ENCODE data around the gene SURF2. TPM values are rescaled to one million over a fixed set of nuclear protein-coding genes. Genes with fewer than 3 reads are reported as not detected.

The SURF2 gene
- polyA plus RNA-seq, 1 of the 3 experiments (the other 2 are of a cell fraction) = 46.8 TPM

GRCh38 chr9:133340256-133340655, 16.1 kb upstream of the SURF2 start:
- ChIA-PET CTCF (interaction anchor here (1.8 to 2.6 kb wide), 2 partner anchors 11 to 154 kb away, joined by 5 to 13 read pairs; no protein-coding TSS in a partner anchor), POLR2A (interaction anchor here (1.2 kb wide), 1 partner anchor 8 kb away, joined by 4 read pairs; the partner anchor contains the start of genes MED22 and RPL7A)
- no peaks in the 10 kb centered on the region for H3K9me3 ChIP-seq
- H3K9ac ChIP-seq = no peak overlapping the region
- no peak overlapping the region for H2AFZ ChIP-seq (ENCODE audit: low read depth)
- H4K20me1 ChIP-seq (ENCODE audit: insufficient read depth) = no peaks in the 10 kb centered on the region
- H3K4me1 ChIP-seq (ENCODE audit: control insufficient read depth in 1 of 2, insufficient read depth in 2 of 2, low read depth in 1 of 2, low read length in 1 of 2) = peaks cover 0 to 4% of the 10 kb centered on the region in 2 experiments; a peak in 1 of 4 replicates
- H3K79me2 ChIP-seq (ENCODE audit: insufficient read depth) = peaks cover 7% of the 10 kb centered on the region
- 88% methylated on average over 3 of the region's 3 CpGs for WGBS (ENCODE audit: low lambda C conversion rate)
- no peak overlapping the region for H3K4me3 ChIP-seq (ENCODE audit: low read depth in 2 of 2, low read length in 1 of 2)
- no peaks in the 10 kb centered on the region for H3K27me3 ChIP-seq (ENCODE audit: insufficient read depth)
- H3K27ac ChIP-seq (ENCODE audit: low read depth in 2 of 2, low read length in 1 of 2) = no peak overlapping the region
- peaks cover 6% of the 10 kb centered on the region for H3F3A ChIP-seq (replicated peaks; ENCODE audit: insufficient read depth)
- H3K36me3 ChIP-seq (replicated peaks in 1 of 2; ENCODE audit: control insufficient read depth in 1 of 2, insufficient read depth in 2 of 2, low read length in 1 of 2) = peaks cover 20 to 60% of the 10 kb centered on the region in 2 experiments
- DNase-seq = no peak
- TF ChIP-seq TAF1 (IDR thresholded peaks at IDR 0.05; ENCODE audit: borderline replicate concordance, low read depth, low read length) = no peak
- TF ChIP-seq, protein P1, sequence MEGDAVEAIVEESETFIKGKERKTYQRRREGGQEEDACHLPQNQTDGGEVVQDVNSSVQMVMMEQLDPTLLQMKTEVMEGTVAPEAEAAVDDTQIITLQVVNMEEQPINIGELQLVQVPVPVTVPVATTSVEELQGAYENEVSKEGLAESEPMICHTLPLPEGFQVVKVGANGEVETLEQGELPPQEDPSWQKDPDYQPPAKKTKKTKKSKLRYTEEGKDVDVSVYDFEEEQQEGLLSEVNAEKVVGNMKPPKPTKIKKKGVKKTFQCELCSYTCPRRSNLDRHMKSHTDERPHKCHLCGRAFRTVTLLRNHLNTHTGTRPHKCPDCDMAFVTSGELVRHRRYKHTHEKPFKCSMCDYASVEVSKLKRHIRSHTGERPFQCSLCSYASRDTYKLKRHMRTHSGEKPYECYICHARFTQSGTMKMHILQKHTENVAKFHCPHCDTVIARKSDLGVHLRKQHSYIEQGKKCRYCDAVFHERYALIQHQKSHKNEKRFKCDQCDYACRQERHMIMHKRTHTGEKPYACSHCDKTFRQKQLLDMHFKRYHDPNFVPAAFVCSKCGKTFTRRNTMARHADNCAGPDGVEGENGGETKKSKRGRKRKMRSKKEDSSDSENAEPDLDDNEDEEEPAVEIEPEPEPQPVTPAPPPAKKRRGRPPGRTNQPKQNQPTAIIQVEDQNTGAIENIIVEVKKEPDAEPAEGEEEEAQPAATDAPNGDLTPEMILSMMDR (IDR thresholded peaks at IDR 0.05) = no peak
- no peak for TF ChIP-seq SIN3A (IDR thresholded peaks at IDR 0.05; ENCODE audit: borderline replicate concordance, low read depth, low read length)
- H3K9me2 ChIP-seq = no peaks in the 10 kb centered on the region
- H3K4me2 ChIP-seq = no peak overlapping the region

GRCh38 chr9:133340916-133341315, 15.4 kb upstream of the SURF2 start:
- CTCF ChIA-PET = interaction anchor here (1.5 to 2.6 kb wide), 2 partner anchors 10 to 17 kb away, joined by 4 to 13 read pairs; no protein-coding TSS in a partner anchor
- TF ChIP-seq IRF3 (IDR thresholded peaks at IDR 0.05; ENCODE audit: low read depth, low read length) = no peak
- no peak for TF ChIP-seq RCOR1 (IDR thresholded peaks at IDR 0.05; ENCODE audit: low read length)
- TF ChIP-seq JUND (IDR thresholded peaks at IDR 0.05) = no peak
- no peak for TF ChIP-seq TAF1 (IDR thresholded peaks at IDR 0.05; ENCODE audit: borderline replicate concordance, low read depth, low read length)
- TF ChIP-seq TCF12 (IDR thresholded peaks at IDR 0.05) = no peak
- no peak for TF ChIP-seq EZH2phosphoT487 (IDR thresholded peaks at IDR 0.05; ENCODE audit: borderline replicate concordance, low read depth)
- TF ChIP-seq POLR2AphosphoS5 (IDR thresholded peaks at IDR 0.05; ENCODE audit: low read depth, low read length) = no peak
- TF ChIP-seq RXRA (IDR thresholded peaks at IDR 0.05; ENCODE audit: borderline replicate concordance, low read depth) = no peak
- TF ChIP-seq FOXJ3 (CRISPR knock-in tag; IDR thresholded peaks at IDR 0.05) = no peak
- TF ChIP-seq SMC3 (IDR thresholded peaks at IDR 0.05; ENCODE audit: low read depth, low read length) = no peak
- TF ChIP-seq SIN3A (IDR thresholded peaks at IDR 0.05; ENCODE audit: borderline replicate concordance, low read depth, low read length) = no peak
- no peak for TF ChIP-seq USF2 (IDR thresholded peaks at IDR 0.05; ENCODE audit: borderline replicate concordance, low read depth, low read length)
- no peak for TF ChIP-seq NRF1 (IDR thresholded peaks at IDR 0.05; ENCODE audit: low read depth, low read length)
- TF ChIP-seq, protein P2, sequence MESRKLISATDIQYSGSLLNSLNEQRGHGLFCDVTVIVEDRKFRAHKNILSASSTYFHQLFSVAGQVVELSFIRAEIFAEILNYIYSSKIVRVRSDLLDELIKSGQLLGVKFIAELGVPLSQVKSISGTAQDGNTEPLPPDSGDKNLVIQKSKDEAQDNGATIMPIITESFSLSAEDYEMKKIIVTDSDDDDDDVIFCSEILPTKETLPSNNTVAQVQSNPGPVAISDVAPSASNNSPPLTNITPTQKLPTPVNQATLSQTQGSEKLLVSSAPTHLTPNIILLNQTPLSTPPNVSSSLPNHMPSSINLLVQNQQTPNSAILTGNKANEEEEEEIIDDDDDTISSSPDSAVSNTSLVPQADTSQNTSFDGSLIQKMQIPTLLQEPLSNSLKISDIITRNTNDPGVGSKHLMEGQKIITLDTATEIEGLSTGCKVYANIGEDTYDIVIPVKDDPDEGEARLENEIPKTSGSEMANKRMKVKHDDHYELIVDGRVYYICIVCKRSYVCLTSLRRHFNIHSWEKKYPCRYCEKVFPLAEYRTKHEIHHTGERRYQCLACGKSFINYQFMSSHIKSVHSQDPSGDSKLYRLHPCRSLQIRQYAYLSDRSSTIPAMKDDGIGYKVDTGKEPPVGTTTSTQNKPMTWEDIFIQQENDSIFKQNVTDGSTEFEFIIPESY (IDR thresholded peaks at IDR 0.05; ENCODE audit: borderline replicate concordance, low read depth) = no peak
- TF ChIP-seq EP300 (IDR thresholded peaks at IDR 0.05; ENCODE audit: borderline replicate concordance in 1 of 2, low read depth in 1 of 2, low read length in 1 of 2) = no peak
- TF ChIP-seq RAD21 (IDR thresholded peaks at IDR 0.05; ENCODE audit: low read length) = no peak

More at GRCh38 chr9:133340916-133341315, 15.4 kb upstream of the SURF2 start:
- 98% methylated on average over 11 of the region's 13 CpGs for WGBS (ENCODE audit: low lambda C conversion rate)
- Histone ChIP-seq H3K4me1 (ENCODE audit: control insufficient read depth in 1 of 2, insufficient read depth in 2 of 2, low read depth in 1 of 2, low read length in 1 of 2) (peaks cover 0 to 5% of the 10 kb centered on the region in 2 experiments; a peak in 1 of 4 replicates), H3K9me2 (no peaks in the 10 kb centered on the region), H3K4me3 (ENCODE audit: low read depth in 2 of 2, low read length in 1 of 2) (no peak overlapping the region), H3K9ac (no peak overlapping the region), H4K20me1 (ENCODE audit: insufficient read depth) (peaks cover 1% of the 10 kb centered on the region; the same call in 1 of the 2 replicates), H3K4me2 (no peak overlapping the region), H3K27me3 (ENCODE audit: insufficient read depth) (no peaks in the 10 kb centered on the region), H3K79me2 (ENCODE audit: insufficient read depth) (peaks cover 7% of the 10 kb centered on the region), H3K36me3 (replicated peaks in 1 of 2; ENCODE audit: control insufficient read depth in 1 of 2, insufficient read depth in 2 of 2, low read length in 1 of 2) (peaks cover 20 to 65% of the 10 kb centered on the region in 2 experiments), H3K27ac (ENCODE audit: low read depth in 2 of 2, low read length in 1 of 2) (no peak overlapping the region), H3F3A (replicated peaks; ENCODE audit: insufficient read depth) (peaks cover 6% of the 10 kb centered on the region), H3K9me3 (no peaks in the 10 kb centered on the region), H2AFZ (ENCODE audit: low read depth) (no peak overlapping the region)
- POLR2A ChIA-PET = no interaction called here
- DNase-seq = no peak
